Loucy (cell line): ENCODE data around the gene MSI1.

Experiments used
- H2AFZ ChIP-seq: fragments of 200-600 bp; sonication (generic); 2 replicates; pipeline ENCODE4 v1.6.0; 2016; ENCODE audit warnings: antibody characterized with exemption, mild to moderate bottlenecking, low read length, moderate library complexity
- H3F3A ChIP-seq: fragments of 200-600 bp; 2 replicates; pipeline ENCODE4 v1.6.0; 2016; ENCODE audit warnings: antibody characterized with exemption, low read depth, mild to moderate bottlenecking
- H3K27me3 ChIP-seq: fragments of 200-600 bp; sonication (generic); 2 replicates; pipeline ENCODE4 v1.6.1; 2014; ENCODE audit warnings: low read length, mild to moderate bottlenecking; ENCODE audit not compliant: insufficient read depth, poor library complexity, severe bottlenecking
- H3K36me3 ChIP-seq: fragments of 200-600 bp; sonication (generic); 2 replicates; pipeline ENCODE4 v1.6.1; 2016; ENCODE audit warnings: low read length; ENCODE audit not compliant: insufficient read depth
- H3K4me1 ChIP-seq: fragments of 200-600 bp; sonication (generic); 2 replicates; pipeline ENCODE4 v1.5.1; 2014; ENCODE audit warnings: low read length, mild to moderate bottlenecking; ENCODE audit not compliant: insufficient read depth, poor library complexity, severe bottlenecking
- H3K4me2 ChIP-seq: fragments of 200-600 bp; sonication (generic); 2 replicates; pipeline ENCODE4 v1.6.0; 2014; ENCODE audit warnings: antibody characterized with exemption, low read length, low read depth, mild to moderate bottlenecking; ENCODE audit not compliant: poor library complexity, severe bottlenecking
- H3K4me3 ChIP-seq: fragments of 200-600 bp; sonication (generic); 2 replicates; pipeline ENCODE4 v1.5.1; 2014; ENCODE audit warnings: low read length, mild to moderate bottlenecking, mixed read lengths; ENCODE audit not compliant: poor library complexity, severe bottlenecking
- H3K79me2 ChIP-seq: fragments of 200-600 bp; sonication (generic); 2 replicates; pipeline ENCODE4 v1.6.1; 2014; ENCODE audit warnings: low read length; ENCODE audit not compliant: insufficient read depth
- H3K9ac ChIP-seq: fragments of 200-600 bp; sonication (generic); 2 replicates; pipeline ENCODE4 v1.6.0; 2014; ENCODE audit warnings: mild to moderate bottlenecking, low read depth, low read length, moderate library complexity; ENCODE audit not compliant: poor library complexity, severe bottlenecking
- H3K9me2 ChIP-seq: fragments of 200-600 bp; sonication (generic); replicated peaks from 2 replicates; pipeline ENCODE4 v1.6.1; 2016; ENCODE audit warnings: low read depth, low read length, mixed read lengths
- H3K9me3 ChIP-seq: fragments of 200-600 bp; sonication (generic); 2 replicates; pipeline ENCODE4 v1.6.1; 2014; ENCODE audit warnings: mild to moderate bottlenecking, antibody characterized with exemption, low read length, low read depth; ENCODE audit not compliant: insufficient read depth
- H4K20me1 ChIP-seq: fragments of 200-600 bp; sonication (generic); 2 replicates; pipeline ENCODE4 v1.6.0; 2014; ENCODE audit warnings: antibody characterized with exemption, low read length, mild to moderate bottlenecking; ENCODE audit not compliant: insufficient read depth, poor library complexity, severe bottlenecking
- EZH2phosphoT487 ChIP-seq: fragments of 200-600 bp; IDR thresholded peaks from 2 replicates; pipeline ENCODE4 v1.6.1; 2018; ENCODE audit warnings: antibody characterized with exemption, mild to moderate bottlenecking, moderate library complexity, borderline replicate concordance
- TF ChIP-seq, protein P1 (sequence below): fragments of 200-600 bp; sonication (generic); conservative IDR thresholded peaks from 2 replicates; pipeline ENCODE4 v1.5.1; 2014; ENCODE audit warnings: mild to moderate bottlenecking, antibody characterized with exemption, low read length

Gene MSI1

DNA sequence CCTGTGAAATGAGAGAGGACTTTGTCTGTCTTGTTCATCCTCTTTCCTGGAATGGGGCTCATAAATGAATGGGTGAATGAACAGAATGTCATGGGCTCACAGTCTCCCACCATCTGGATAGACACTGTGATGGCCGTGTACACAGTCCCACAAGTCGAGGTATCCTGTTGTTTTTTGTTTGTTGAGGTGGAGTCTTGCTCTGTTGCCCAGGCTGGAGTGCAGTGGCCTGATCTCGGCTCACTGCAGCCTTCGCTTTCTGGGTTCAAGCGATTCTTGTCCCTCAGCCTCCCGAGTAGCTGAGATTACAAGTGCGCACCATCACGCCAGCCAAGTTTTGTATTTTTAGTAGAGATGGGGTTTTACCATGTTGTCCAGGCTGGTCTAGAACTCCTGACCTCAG is 25.3 kb downstream of the MSI1 start:
- no peaks in the 10 kb centered on the region for H3K9me2 ChIP-seq
- H2AFZ ChIP-seq: no peak overlapping the region
- no peaks in the 10 kb centered on the region for H3K27me3 ChIP-seq
- H3K9me3 ChIP-seq: no peaks in the 10 kb centered on the region
- no peak overlapping the region for H3K4me2 ChIP-seq
- no peaks in the 10 kb centered on the region for H4K20me1 ChIP-seq
- no peak for TF ChIP-seq EZH2phosphoT487
- no peaks in the 10 kb centered on the region for H3K36me3 ChIP-seq
- no peak overlapping the region for H3K4me3 ChIP-seq
- no peaks in the 10 kb centered on the region for H3F3A ChIP-seq
- no peaks in the 10 kb centered on the region for H3K4me1 ChIP-seq
- no peaks in the 10 kb centered on the region for H3K79me2 ChIP-seq
- no peak overlapping the region for H3K9ac ChIP-seq

DNA sequence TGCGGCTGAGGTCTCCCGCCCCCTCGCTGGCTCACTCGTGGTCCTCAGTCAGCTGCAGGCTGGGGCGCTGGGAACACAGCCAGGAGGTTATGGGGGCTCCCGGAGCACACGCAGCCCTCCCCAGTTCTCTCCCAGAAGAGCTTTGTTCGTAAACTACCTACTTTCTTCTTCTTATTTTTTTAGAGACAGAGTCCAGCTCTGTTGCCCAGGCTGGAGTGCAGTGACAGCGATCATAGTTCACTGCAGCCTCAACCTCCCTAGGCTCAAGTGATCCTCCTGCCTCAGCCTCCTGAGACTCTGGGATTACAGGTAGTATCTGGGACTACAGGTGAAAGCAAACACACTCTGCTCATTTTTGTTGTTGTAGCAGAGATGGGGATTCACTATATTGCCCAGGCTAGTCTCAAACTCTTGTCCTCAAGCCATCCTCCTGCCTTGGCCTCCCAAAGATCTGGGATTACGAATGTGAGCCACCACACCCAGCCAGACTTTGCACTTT is 25.9 kb downstream of the MSI1 start:
- H3K79me2 ChIP-seq: no peaks in the 10 kb centered on the region

DNA sequence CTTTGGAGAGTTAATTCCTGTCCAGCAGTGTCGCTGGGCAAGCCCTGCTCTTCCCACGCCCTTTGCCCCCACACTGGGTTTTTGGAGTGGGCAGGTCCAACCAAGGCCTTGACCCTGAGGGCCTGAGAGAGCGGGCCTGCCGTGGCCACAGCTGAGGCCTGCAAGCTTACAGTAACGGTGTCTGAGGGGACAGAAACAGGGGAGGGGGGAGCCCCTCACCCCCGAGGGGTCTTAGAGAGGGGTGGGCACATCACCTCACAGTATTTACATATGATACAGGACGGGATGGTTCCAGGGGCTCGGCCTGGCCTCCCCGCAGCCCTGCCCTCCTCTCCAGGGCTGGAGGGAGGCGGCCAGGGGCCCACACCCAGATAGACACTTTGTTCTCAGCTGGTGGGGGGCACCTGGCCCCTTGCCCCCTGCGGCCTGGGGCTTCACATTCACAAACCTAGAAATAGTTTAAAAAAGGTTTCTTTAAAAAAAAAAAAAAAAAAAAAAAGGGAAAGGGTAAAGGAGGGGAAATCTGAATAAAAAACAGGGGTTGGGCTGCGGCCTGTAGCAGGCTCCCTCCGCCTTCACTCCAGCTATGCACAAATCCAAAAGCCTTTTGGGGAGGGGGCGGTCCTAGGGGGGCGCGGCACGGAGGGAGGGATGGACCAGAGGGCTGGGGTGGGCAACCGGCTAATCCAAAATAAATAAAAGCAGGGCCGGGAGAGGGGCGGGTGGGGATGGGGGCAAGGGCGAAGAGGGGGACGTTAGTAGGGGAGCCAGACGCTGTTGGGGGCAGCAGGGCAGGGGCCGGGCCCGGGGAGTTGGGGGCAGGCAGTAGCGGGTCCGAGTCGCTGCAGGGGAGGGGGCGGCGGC is 26.6 kb downstream of the MSI1 start:
- H3K27me3 ChIP-seq: no peaks in the 10 kb centered on the region
- no peak overlapping the region for H3K4me2 ChIP-seq
- H3K9me2 ChIP-seq: no peaks in the 10 kb centered on the region
- TF ChIP-seq, protein P1, sequence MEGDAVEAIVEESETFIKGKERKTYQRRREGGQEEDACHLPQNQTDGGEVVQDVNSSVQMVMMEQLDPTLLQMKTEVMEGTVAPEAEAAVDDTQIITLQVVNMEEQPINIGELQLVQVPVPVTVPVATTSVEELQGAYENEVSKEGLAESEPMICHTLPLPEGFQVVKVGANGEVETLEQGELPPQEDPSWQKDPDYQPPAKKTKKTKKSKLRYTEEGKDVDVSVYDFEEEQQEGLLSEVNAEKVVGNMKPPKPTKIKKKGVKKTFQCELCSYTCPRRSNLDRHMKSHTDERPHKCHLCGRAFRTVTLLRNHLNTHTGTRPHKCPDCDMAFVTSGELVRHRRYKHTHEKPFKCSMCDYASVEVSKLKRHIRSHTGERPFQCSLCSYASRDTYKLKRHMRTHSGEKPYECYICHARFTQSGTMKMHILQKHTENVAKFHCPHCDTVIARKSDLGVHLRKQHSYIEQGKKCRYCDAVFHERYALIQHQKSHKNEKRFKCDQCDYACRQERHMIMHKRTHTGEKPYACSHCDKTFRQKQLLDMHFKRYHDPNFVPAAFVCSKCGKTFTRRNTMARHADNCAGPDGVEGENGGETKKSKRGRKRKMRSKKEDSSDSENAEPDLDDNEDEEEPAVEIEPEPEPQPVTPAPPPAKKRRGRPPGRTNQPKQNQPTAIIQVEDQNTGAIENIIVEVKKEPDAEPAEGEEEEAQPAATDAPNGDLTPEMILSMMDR: no peak
- no peak for TF ChIP-seq EZH2phosphoT487
- peaks cover 3% of the 10 kb centered on the region; the same call in 1 of the 2 replicates for H3K9me3 ChIP-seq
- H2AFZ ChIP-seq: no peak overlapping the region
- H3K4me3 ChIP-seq: no peak overlapping the region
- no peak overlapping the region for H3K9ac ChIP-seq
- H3F3A ChIP-seq: no peaks in the 10 kb centered on the region
- H3K79me2 ChIP-seq: no peaks in the 10 kb centered on the region
- H4K20me1 ChIP-seq: no peaks in the 10 kb centered on the region
- no peaks in the 10 kb centered on the region for H3K4me1 ChIP-seq
- H3K36me3 ChIP-seq: no peaks in the 10 kb centered on the region

More for the DNA sequence above, 25.9 kb downstream of the MSI1 start:
- Histone ChIP-seq H3F3A (no peaks in the 10 kb centered on the region), H3K4me3 (no peak overlapping the region), H3K27me3 (no peaks in the 10 kb centered on the region), H2AFZ (no peak overlapping the region), H3K9me2 (no peaks in the 10 kb centered on the region), H3K4me1 (no peaks in the 10 kb centered on the region), H3K9me3 (no peaks in the 10 kb centered on the region; the same call in 1 of the 2 replicates), H3K4me2 (no peak overlapping the region), H4K20me1 (no peaks in the 10 kb centered on the region), H3K36me3 (no peaks in the 10 kb centered on the region), H3K9ac (no peak overlapping the region)
- no peak for TF ChIP-seq EZH2phosphoT487
- TF ChIP-seq, protein P1: no peak
